HG02970 (cell line): ENCODE measurements around the gene NUMBL.

Experiments
- ATAC-seq: cut with Tn5 transposase; IDR thresholded peaks from one replicate; pipeline ENCODE4 v1.9.1; 2021; ENCODE audit warnings: mild to moderate bottlenecking, moderate library complexity, moderate number of reproducible peaks; ENCODE audit not compliant: unreplicated experiment, low FRiP score

Gene NUMBL

GRCh38 chr19:40616178-40616577 lies 74.3 kb downstream of the NUMBL start:
- no peak for ATAC-seq
